Ascending aorta (tissue), 2 donors: ENCODE measurements around the gene ICAM4. TPM values are rescaled to one million over a fixed set of nuclear protein-coding genes. Genes with fewer than 3 reads are reported as not detected.
A peak's percentile ranks its signal among the peaks of the same experiment; 100 is the strongest.

Source experiments
- DNase-seq, 2 donors: peaks; one replicate each; pipeline ENCODE4 v3.0.0-alpha.2; 2019; ENCODE audit warnings: low spot score in 2 of 2
- H3K27ac ChIP-seq, 2 donors: fragments of 200-600 bp; sonication (generic); one replicate each; pipeline ENCODE4 v1.5.1; 2016 to 2017; ENCODE audit warnings: mild to moderate bottlenecking in 1 of 2
- H3K27me3 ChIP-seq: fragments of 200-600 bp; sonication (generic); one replicate; pipeline ENCODE4 v1.5.1; 2017
- H3K36me3 ChIP-seq, 2 donors: fragments of 200-600 bp; sonication (generic); one replicate each; pipeline ENCODE4 v1.5.1; 2016
- H3K4me1 ChIP-seq, 2 donors: fragments of 200-600 bp; sonication (generic); one replicate each; pipeline ENCODE4 v1.5.1; 2016 to 2017; ENCODE audit warnings: mild to moderate bottlenecking in 1 of 2
- H3K4me3 ChIP-seq, 2 donors: fragments of 200-600 bp; sonication (generic); one replicate each; pipeline ENCODE4 v1.5.1; 2016 to 2017; ENCODE audit warnings: mild to moderate bottlenecking in 1 of 2
- H3K9me3 ChIP-seq, 2 donors: fragments of 200-600 bp; sonication (generic); one replicate each; pipeline ENCODE4 v1.5.1; 2016
- CTCF ChIP-seq, 3 experiments: fragments of 200-600 bp in 2 of 3; fragments of 450-650 bp in 1 of 3; sonication (generic) in 2 of 3; IDR thresholded peaks; one replicate each; pipeline ENCODE4 v1.5.1; 2016 to 2019; ENCODE audit warnings: antibody characterized with exemption in 3 of 3, mild to moderate bottlenecking in 1 of 3, moderate library complexity in 1 of 3
- intact Hi-C: fragments of 100-400 bp; cut with DNase I; formaldehyde crosslinking; loops from one replicate; pipeline ENCODE4 v1.15.1; 2023
- total RNA-seq: library from RNA; depleted of rRNA; stranded (reverse); fragments of >200 nt; gene quantifications from one replicate; pipeline ENCODE4 v1.1.0, GENCODE V29; 2016

Gene ICAM4
- total RNA-seq, 1 donor from 2014 or later = not detected

- no peak overlapping the region for H3K4me3 ChIP-seq
- no peaks in the 10 kb centered on the region for H3K9me3 ChIP-seq
- no peak for DNase-seq
- intact Hi-C loops = no loop called here
- no peak for TF ChIP-seq CTCF (IDR thresholded peaks at IDR 0.05)
- H3K36me3 ChIP-seq = peaks cover 23 to 34% of the 10 kb centered on the region in 2 donors
- H3K27me3 ChIP-seq = no peaks in the 10 kb centered on the region
- H3K4me1 ChIP-seq = no peaks in the 10 kb centered on the region
- H3K27ac ChIP-seq = no peak overlapping the region
These were observed 26.6 kb upstream of the ICAM4 start for GRCh38 chr19:10260141-10260584.

GRCh38 chr19:10262771-10263170 lies 24.0 kb upstream of the ICAM4 start:
- Histone ChIP-seq H3K36me3 (peaks cover 8 to 9% of the 10 kb centered on the region in 2 donors), H3K4me3 (no peak overlapping the region), H3K27ac (no peak overlapping the region), H3K27me3 (no peaks in the 10 kb centered on the region), H3K4me1 (no peaks in the 10 kb centered on the region), H3K9me3 (no peaks in the 10 kb centered on the region)
- no peak for DNase-seq
- no peak for TF ChIP-seq CTCF (IDR thresholded peaks at IDR 0.05)
- intact Hi-C loops = no loop called here

GRCh38 chr19:10266706-10267105 lies 20.0 kb upstream of the ICAM4 start:
- H3K9me3 ChIP-seq = no peaks in the 10 kb centered on the region
- intact Hi-C loops = no loop called here
- no peak for DNase-seq
- H3K27me3 ChIP-seq = no peaks in the 10 kb centered on the region
- no peak overlapping the region for H3K4me3 ChIP-seq
- H3K36me3 ChIP-seq = no peaks in the 10 kb centered on the region
- peaks cover 7 to 15% of the 10 kb centered on the region in 2 donors for H3K4me1 ChIP-seq
- H3K27ac ChIP-seq = no peak overlapping the region
- TF ChIP-seq CTCF (IDR thresholded peaks at IDR 0.05) = no peak

- intact Hi-C loops = no loop called here
- Histone ChIP-seq H3K4me3 (no peak overlapping the region), H3K27me3 (no peaks in the 10 kb centered on the region), H3K9me3 (no peaks in the 10 kb centered on the region), H3K4me1 (peaks cover 7 to 15% of the 10 kb centered on the region in 2 donors), H3K36me3 (no peaks in the 10 kb centered on the region), H3K27ac (peak overlapping the region in 1 of 2 donors; percentile 56)
- DNase-seq = no peak
- no peak for TF ChIP-seq CTCF (IDR thresholded peaks at IDR 0.05)
These were observed 18.7 kb upstream of the ICAM4 start for GRCh38 chr19:10268071-10268470.

- Histone ChIP-seq H3K4me1 (peaks cover 7 to 15% of the 10 kb centered on the region in 2 donors), H3K27me3 (no peaks in the 10 kb centered on the region), H3K27ac (peak overlapping the region; percentile 69 to 81), H3K9me3 (no peaks in the 10 kb centered on the region), H3K36me3 (no peaks in the 10 kb centered on the region), H3K4me3 (peak overlapping the region; percentile 50 to 59)
- peak; percentile 47 to 92 for DNase-seq
- TF ChIP-seq CTCF (IDR thresholded peaks at IDR 0.05) = peak; percentile 93 to 99 (median 95)
- intact Hi-C loops = loop anchor here (1.0 to 2.0 kb wide), 2 partner anchors 63 to 120 kb away; partner anchors contain the start of gene RAVER1
These were observed 17.2 kb upstream of the ICAM4 start for GRCh38 chr19:10269333-10270179.
